ENCODE results near the gene NSUN6. TPM values are rescaled to one million over a fixed set of nuclear protein-coding genes. Genes with fewer than 3 reads are reported as not detected.

NSUN6 gene
- total RNA-seq, 2 experiments from 2014 or later = 23.2 to 27.2 TPM

- no peak overlapping the region for H2AFZ ChIP-seq (ENCODE audit: low read length)
- TF ChIP-seq EZH2phosphoT487 (IDR thresholded peaks at IDR 0.05; ENCODE audit: borderline replicate concordance, low read depth, low read length) = no peak
- TF ChIP-seq CTCF (conservative IDR thresholded peaks at IDR 0.05; ENCODE audit: low read length) = no peak
- no peak overlapping the region for H3K4me3 ChIP-seq (ENCODE audit: low read depth, low read length, poor library complexity, severe bottlenecking)
- no peaks in the 10 kb centered on the region for H3K9me3 ChIP-seq (ENCODE audit: low read length)
- no peaks in the 10 kb centered on the region for H3K36me3 ChIP-seq (ENCODE audit: insufficient read depth, low read length)
- no peaks in the 10 kb centered on the region for H4K20me1 ChIP-seq (ENCODE audit: insufficient read depth, low read length)
- no peak overlapping the region for H3K4me2 ChIP-seq (ENCODE audit: low read length)
- intact Hi-C loops (cut with micrococcal nuclease; ENCODE audit: unreplicated experiment) = no loop called here
- H3K27ac ChIP-seq (ENCODE audit: low read depth, low read length, poor library complexity, severe bottlenecking) = no peak overlapping the region
- no peaks in the 10 kb centered on the region for H3K9me2 ChIP-seq (ENCODE audit: insufficient read depth, low read length)
- CTCF ChIA-PET (ENCODE audit: unreplicated experiment) = no interaction called here
- no peaks in the 10 kb centered on the region for H3K4me1 ChIP-seq (ENCODE audit: insufficient read depth, low read length, poor library complexity, severe bottlenecking)
- no peaks in the 10 kb centered on the region for H3K79me2 ChIP-seq (ENCODE audit: insufficient read depth, low read depth, low read length)
- DNase-seq (ENCODE audit: low spot score) = no peak
- BruUV-seq (replicated peaks) = no TSS peak
- POLR2A ChIA-PET = no interaction called here
Measured at GRCh38 chr10:18504161-18504560, 147.2 kb downstream of the NSUN6 start.

GRCh38 chr10:18501629-18502028 is 149.8 kb downstream of the NSUN6 start:
- intact Hi-C loops (cut with micrococcal nuclease; ENCODE audit: unreplicated experiment) = no loop called here
- POLR2A ChIA-PET = no interaction called here
- H2AFZ ChIP-seq (ENCODE audit: low read length) = no peak overlapping the region
- CTCF ChIA-PET (ENCODE audit: unreplicated experiment) = no interaction called here
- no peak overlapping the region for H3K4me3 ChIP-seq (ENCODE audit: low read depth, low read length, poor library complexity, severe bottlenecking)
- TF ChIP-seq EZH2phosphoT487 (IDR thresholded peaks at IDR 0.05; ENCODE audit: borderline replicate concordance, low read depth, low read length) = no peak
- no peak for TF ChIP-seq CTCF (conservative IDR thresholded peaks at IDR 0.05; ENCODE audit: low read length)
- no peak overlapping the region for H3K27ac ChIP-seq (ENCODE audit: low read depth, low read length, poor library complexity, severe bottlenecking)
- H3K9me3 ChIP-seq (ENCODE audit: low read length) = no peaks in the 10 kb centered on the region
- H3K79me2 ChIP-seq (ENCODE audit: insufficient read depth, low read depth, low read length) = no peaks in the 10 kb centered on the region
- H3K9me2 ChIP-seq (ENCODE audit: insufficient read depth, low read length) = no peaks in the 10 kb centered on the region
- H4K20me1 ChIP-seq (ENCODE audit: insufficient read depth, low read length) = no peaks in the 10 kb centered on the region
- no peak overlapping the region for H3K4me2 ChIP-seq (ENCODE audit: low read length)
- no peak for DNase-seq (ENCODE audit: low spot score)
- no TSS peak for BruUV-seq (replicated peaks)
- H3K4me1 ChIP-seq (ENCODE audit: insufficient read depth, low read length, poor library complexity, severe bottlenecking) = no peaks in the 10 kb centered on the region
- H3K36me3 ChIP-seq (ENCODE audit: insufficient read depth, low read length) = no peaks in the 10 kb centered on the region

GRCh38 chr10:18501198-18501597 is 150.2 kb downstream of the NSUN6 start:
- no peaks in the 10 kb centered on the region for H3K9me2 ChIP-seq (ENCODE audit: insufficient read depth, low read length)
- POLR2A ChIA-PET = no interaction called here
- H3K4me2 ChIP-seq (ENCODE audit: low read length) = no peak overlapping the region
- intact Hi-C loops (cut with micrococcal nuclease; ENCODE audit: unreplicated experiment) = no loop called here
- BruUV-seq (replicated peaks) = no TSS peak
- H3K4me3 ChIP-seq (ENCODE audit: low read depth, low read length, poor library complexity, severe bottlenecking) = no peak overlapping the region
- no peaks in the 10 kb centered on the region for H3K36me3 ChIP-seq (ENCODE audit: insufficient read depth, low read length)
- no peaks in the 10 kb centered on the region for H4K20me1 ChIP-seq (ENCODE audit: insufficient read depth, low read length)
- no peak overlapping the region for H2AFZ ChIP-seq (ENCODE audit: low read length)
- H3K9me3 ChIP-seq (ENCODE audit: low read length) = no peaks in the 10 kb centered on the region
- no peaks in the 10 kb centered on the region for H3K4me1 ChIP-seq (ENCODE audit: insufficient read depth, low read length, poor library complexity, severe bottlenecking)
- H3K79me2 ChIP-seq (ENCODE audit: insufficient read depth, low read depth, low read length) = no peaks in the 10 kb centered on the region
- no peak for DNase-seq (ENCODE audit: low spot score)
- CTCF ChIA-PET (ENCODE audit: unreplicated experiment) = no interaction called here
- H3K27ac ChIP-seq (ENCODE audit: low read depth, low read length, poor library complexity, severe bottlenecking) = no peak overlapping the region
- no peak for TF ChIP-seq EZH2phosphoT487 (IDR thresholded peaks at IDR 0.05; ENCODE audit: borderline replicate concordance, low read depth, low read length)
- TF ChIP-seq CTCF (conservative IDR thresholded peaks at IDR 0.05; ENCODE audit: low read length) = no peak

Data from OCI-LY7 (cell line).